ENCODE data around the gene PTPRC. TPM values are rescaled to one million over a fixed set of nuclear protein-coding genes. Genes with fewer than 3 reads are reported as not detected.
A peak's percentile ranks its signal among the peaks of the same experiment; 100 is the strongest.

Gene PTPRC
- total RNA-seq, 1 donor from 2014 or later: not detected

GRCh38 chr1:198691063-198691462 is 52.2 kb downstream of the PTPRC start:
- H3K4me3 Mint-ChIP-seq: no peak overlapping the region
- no peaks in the 10 kb centered on the region for H3K36me3 Mint-ChIP-seq
- H3K27ac Mint-ChIP-seq: no peak overlapping the region
- no peaks in the 10 kb centered on the region for H3K27me3 Mint-ChIP-seq (ENCODE audit: low read depth)
- TF ChIP-seq CTCF (IDR thresholded peaks at IDR 0.05; ENCODE audit: unreplicated experiment): no peak
- no peaks in the 10 kb centered on the region for H3K9me3 Mint-ChIP-seq
- DNase-seq (ENCODE audit: low spot score in 2 of 2, unreplicated experiment in 2 of 2): no peak
- peaks cover 5% of the 10 kb centered on the region for H3K4me1 Mint-ChIP-seq

GRCh38 chr1:198693321-198693720 is 54.5 kb downstream of the PTPRC start:
- H3K9me3 Mint-ChIP-seq: no peaks in the 10 kb centered on the region
- DNase-seq (ENCODE audit: low spot score in 2 of 2, unreplicated experiment in 2 of 2): no peak
- no peaks in the 10 kb centered on the region for H3K36me3 Mint-ChIP-seq
- TF ChIP-seq CTCF (IDR thresholded peaks at IDR 0.05; ENCODE audit: unreplicated experiment): no peak
- H3K27me3 Mint-ChIP-seq (ENCODE audit: low read depth): no peaks in the 10 kb centered on the region
- no peak overlapping the region for H3K4me3 Mint-ChIP-seq
- no peak overlapping the region for H3K27ac Mint-ChIP-seq
- peaks cover 4% of the 10 kb centered on the region for H3K4me1 Mint-ChIP-seq

- Mint-ChIP-seq H3K27ac (no peak overlapping the region), H3K4me3 (no peak overlapping the region), H3K27me3 (ENCODE audit: low read depth) (peaks cover 2% of the 10 kb centered on the region), H3K4me1 (peaks cover 10% of the 10 kb centered on the region), H3K9me3 (no peaks in the 10 kb centered on the region), H3K36me3 (no peaks in the 10 kb centered on the region)
- DNase-seq (ENCODE audit: low spot score in 2 of 2, unreplicated experiment in 2 of 2): no peak
- no peak for TF ChIP-seq CTCF (IDR thresholded peaks at IDR 0.05; ENCODE audit: unreplicated experiment)
Observed at GRCh38 chr1:198694542-198694941, 55.7 kb downstream of the PTPRC start.

- Mint-ChIP-seq H3K27me3 (ENCODE audit: low read depth) (peaks cover 2% of the 10 kb centered on the region), H3K36me3 (no peaks in the 10 kb centered on the region), H3K9me3 (no peaks in the 10 kb centered on the region), H3K27ac (no peak overlapping the region), H3K4me1 (peaks cover 23% of the 10 kb centered on the region), H3K4me3 (no peak overlapping the region)
- DNase-seq (ENCODE audit: low spot score in 2 of 2, unreplicated experiment in 2 of 2): no peak
- no peak for TF ChIP-seq CTCF (IDR thresholded peaks at IDR 0.05; ENCODE audit: unreplicated experiment)
Observed at GRCh38 chr1:198696211-198696610, 57.4 kb downstream of the PTPRC start.

- H3K9me3 Mint-ChIP-seq: no peaks in the 10 kb centered on the region
- H3K27me3 Mint-ChIP-seq (ENCODE audit: low read depth): peaks cover 2% of the 10 kb centered on the region
- H3K27ac Mint-ChIP-seq: no peak overlapping the region
- no peaks in the 10 kb centered on the region for H3K36me3 Mint-ChIP-seq
- H3K4me1 Mint-ChIP-seq: peaks cover 27% of the 10 kb centered on the region
- TF ChIP-seq CTCF (IDR thresholded peaks at IDR 0.05; ENCODE audit: unreplicated experiment): peak; percentile 55
- H3K4me3 Mint-ChIP-seq: peak overlapping the region; percentile 16
- DNase-seq (ENCODE audit: low spot score in 2 of 2, unreplicated experiment in 2 of 2): peak; percentile 40 to 69
Observed at GRCh38 chr1:198699167-198700015, 60.6 kb downstream of the PTPRC start.
